ENCODE data around the gene PRKCH. TPM values are rescaled to one million over a fixed set of nuclear protein-coding genes. Genes with fewer than 3 reads are reported as not detected.

PRKCH gene
- total and polyA plus RNA-seq, 10 of the 15 experiments (the other 5 are each of a cell fraction or from before 2014, with no cell fraction given) = 10.7 to 140 (median 33.2) TPM

- H3K27ac ChIP-seq (ENCODE audit: control insufficient read depth, insufficient read depth) = peak overlapping the region; percentile 93
- WGBS (ENCODE audit: insufficient coverage, insufficient replicate concordance, low lambda C conversion rate, missing lambda C conversion rate) = 80% methylated on average over 6 of the region's 6 CpGs
- H3K36me3 ChIP-seq (ENCODE audit: control insufficient read depth in 2 of 2, insufficient read depth in 2 of 2, low read length in 1 of 2) = peaks cover 0 to 4% of the 10 kb centered on the region in 2 experiments; a peak in 3 of 4 replicates
- H4K20me1 ChIP-seq (ENCODE audit: control insufficient read depth, insufficient read depth) = no peaks in the 10 kb centered on the region
- no peaks in the 10 kb centered on the region; the same call in 2 of the 3 replicates for H3K9me3 ChIP-seq (replicated peaks; ENCODE audit: control insufficient read depth, insufficient read depth, low read length)
- ChIA-PET SMC1A (ENCODE audit: uncharacterized antibody, unreplicated experiment) (interaction anchor here (1.0 to 9.8 kb wide), 14 partner anchors 10 to 140 kb away, joined by 3 to 66 read pairs (median 6); no protein-coding TSS in a partner anchor), RAD21 (ENCODE audit: unreplicated experiment) (interaction anchor here (0.6 to 9.4 kb wide), 6 partner anchors 17 to 115 kb away, joined by 3 to 87 read pairs (median 4); no protein-coding TSS in a partner anchor), CTCF (interaction anchor here (1.4 kb wide), 1 partner anchor 10 kb away, joined by 3 read pairs; no protein-coding TSS in a partner anchor), POLR2A (interaction anchor here (1.0 to 9.4 kb wide), 4 partner anchors 50 to 116 kb away, joined by 3 to 66 read pairs (median 6); partner anchors contain the start of gene PRKCH)
- no TSS peak for BruUV-seq (replicated peaks)
- H3K27me3 ChIP-seq (replicated peaks in 1 of 2; ENCODE audit: control insufficient read depth in 2 of 2, insufficient read depth in 2 of 2, low read length in 1 of 2) = no peaks in the 10 kb centered on the region
- no peak for DNase-seq (ENCODE audit: low read depth, low spot score)
- H2AFZ ChIP-seq (ENCODE audit: control insufficient read depth, low read depth, low read length) = no peak overlapping the region
- no peak for ATAC-seq
- in situ Hi-C loops (cut with MboI) = loop anchor here (25.0 kb wide), 1 partner anchor 126 kb away; the partner anchor contains the start of gene PRKCH
- TF ChIP-seq HDAC2 (IDR thresholded peaks at IDR 0.05) (no peak), IRF4 (IDR thresholded peaks at IDR 0.05; ENCODE audit: low read depth, low read length) (no peak), CBX5 (IDR thresholded peaks at IDR 0.05; ENCODE audit: low read depth) (no peak), MLLT1 (IDR thresholded peaks at IDR 0.05) (peak; percentile 35; the same call in 1 of the 2 replicates), SP1 (IDR thresholded peaks at IDR 0.05; ENCODE audit: low read depth, low read length) (no peak), SMARCA5 (IDR thresholded peaks at IDR 0.05) (no peak)
- no peak overlapping the region for H3K4me3 ChIP-seq
- intact Hi-C loops (cut with micrococcal nuclease; ENCODE audit: unreplicated experiment) = loop anchor here (5.0 kb wide), 1 partner anchor 96 kb away; no protein-coding TSS in a partner anchor
- H3K4me1 ChIP-seq (ENCODE audit: control insufficient read depth, insufficient read depth, low read length) = peaks cover 32% of the 10 kb centered on the region
- H3K9ac ChIP-seq (ENCODE audit: control insufficient read depth, insufficient read depth, low read length) = peak overlapping the region; percentile 71; the same call in 1 of the 2 replicates
- no peak for FAIRE-seq
- peak overlapping the region; percentile 84 for H3K4me2 ChIP-seq (ENCODE audit: control insufficient read depth, insufficient read depth)
- H3K79me2 ChIP-seq (ENCODE audit: control insufficient read depth, insufficient read depth, low read length) = peaks cover 63% of the 10 kb centered on the region
Observed at GRCh38 chr14:61438036-61438435, 116.7 kb downstream of the PRKCH start.

Data from GM12878 (cell line).